Peyer's patch (tissue), 4 donors: ENCODE results near the gene ZNF444. TPM values are rescaled to one million over a fixed set of nuclear protein-coding genes. Genes with fewer than 3 reads are reported as not detected.

Source experiments
- DNase-seq, 3 donors: peaks; one replicate each; pipeline ENCODE4 v3.0.0-alpha.2; 2017 to 2019
- H3K27ac ChIP-seq, 4 donors: fragments of 200-600 bp; sonication (generic); one replicate each; pipeline ENCODE4 v1.5.1; 2016 to 2019
- H3K27me3 ChIP-seq, 2 donors: fragments of 200-600 bp; sonication (generic); one replicate each; pipeline ENCODE4 v1.5.1; 2019
- H3K36me3 ChIP-seq, 3 donors: fragments of 200-600 bp; sonication (generic); one replicate each; pipeline ENCODE4 v1.5.1; 2016 to 2019
- H3K4me1 ChIP-seq, 4 donors: fragments of 200-600 bp; sonication (generic); one replicate each; pipeline ENCODE4 v1.5.1; 2016 to 2019
- H3K4me3 ChIP-seq, 4 donors: fragments of 200-600 bp; sonication (generic); 1 replicate in 3 of 4; 2 replicates in 1 of 4; pipeline ENCODE4 v1.5.1; 2016 to 2019; ENCODE audit warnings: mild to moderate bottlenecking in 1 of 4
- H3K9me3 ChIP-seq, 4 donors: fragments of 200-600 bp; sonication (generic); one replicate each; pipeline ENCODE4 v1.5.1; 2016 to 2019; ENCODE audit warnings: mild to moderate bottlenecking in 1 of 4
- POLR2A ChIP-seq, 2 donors: fragments of 450-650 bp; IDR thresholded peaks; one replicate each; pipeline ENCODE4 v1.5.1; 2017; ENCODE audit warnings: antibody characterized with exemption in 2 of 2, mild to moderate bottlenecking in 2 of 2, moderate library complexity in 2 of 2
- total RNA-seq, 4 donors: library from RNA; depleted of rRNA; stranded (reverse); fragments of >200 nt; gene quantifications; one replicate each; pipeline ENCODE4 v1.1.0, GENCODE V29; 2016
- TF ChIP-seq, protein P1 (sequence below), 6 experiments: fragments of 450-650 bp in 4 of 6; fragments of 200-600 bp in 2 of 6; sonication (generic) in 1 of 6; IDR thresholded peaks; one replicate each; pipeline ENCODE4 v1.5.1; 2017 to 2019; ENCODE audit warnings: antibody characterized with exemption in 6 of 6, mild to moderate bottlenecking in 3 of 6, moderate library complexity in 1 of 6

Gene ZNF444
- total RNA-seq, 4 donors from 2014 or later: 22.1 to 49.9 (median 33.2) TPM

GRCh38 chr19:56106397-56106849, 34.7 kb upstream of the ZNF444 start:
- H3K4me3 ChIP-seq: peak overlapping the region in 1 of 4 donors; percentile 14
- H3K4me1 ChIP-seq: peaks cover 5 to 69% (median 21%) of the 10 kb centered on the region in 4 donors
- TF ChIP-seq, protein P1, sequence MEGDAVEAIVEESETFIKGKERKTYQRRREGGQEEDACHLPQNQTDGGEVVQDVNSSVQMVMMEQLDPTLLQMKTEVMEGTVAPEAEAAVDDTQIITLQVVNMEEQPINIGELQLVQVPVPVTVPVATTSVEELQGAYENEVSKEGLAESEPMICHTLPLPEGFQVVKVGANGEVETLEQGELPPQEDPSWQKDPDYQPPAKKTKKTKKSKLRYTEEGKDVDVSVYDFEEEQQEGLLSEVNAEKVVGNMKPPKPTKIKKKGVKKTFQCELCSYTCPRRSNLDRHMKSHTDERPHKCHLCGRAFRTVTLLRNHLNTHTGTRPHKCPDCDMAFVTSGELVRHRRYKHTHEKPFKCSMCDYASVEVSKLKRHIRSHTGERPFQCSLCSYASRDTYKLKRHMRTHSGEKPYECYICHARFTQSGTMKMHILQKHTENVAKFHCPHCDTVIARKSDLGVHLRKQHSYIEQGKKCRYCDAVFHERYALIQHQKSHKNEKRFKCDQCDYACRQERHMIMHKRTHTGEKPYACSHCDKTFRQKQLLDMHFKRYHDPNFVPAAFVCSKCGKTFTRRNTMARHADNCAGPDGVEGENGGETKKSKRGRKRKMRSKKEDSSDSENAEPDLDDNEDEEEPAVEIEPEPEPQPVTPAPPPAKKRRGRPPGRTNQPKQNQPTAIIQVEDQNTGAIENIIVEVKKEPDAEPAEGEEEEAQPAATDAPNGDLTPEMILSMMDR (IDR thresholded peaks at IDR 0.05): no peak
- no peak for TF ChIP-seq POLR2A (IDR thresholded peaks at IDR 0.05)
- peaks cover 0 to 22% (median 0%) of the 10 kb centered on the region in 3 donors for H3K36me3 ChIP-seq
- H3K9me3 ChIP-seq: no peaks in the 10 kb centered on the region
- H3K27ac ChIP-seq: peak overlapping the region in 2 of 4 donors; percentile 33 to 66
- no peaks in the 10 kb centered on the region for H3K27me3 ChIP-seq
- DNase-seq: peak in 1 of 3 donors; percentile 61

- Histone ChIP-seq H3K27me3 (no peaks in the 10 kb centered on the region), H3K4me1 (peaks cover 9 to 75% (median 26%) of the 10 kb centered on the region in 4 donors), H3K27ac (peak overlapping the region in 1 of 4 donors; percentile 4), H3K4me3 (no peak overlapping the region), H3K9me3 (no peaks in the 10 kb centered on the region), H3K36me3 (peaks cover 0 to 16% (median 0%) of the 10 kb centered on the region in 3 donors)
- no peak for DNase-seq
- TF ChIP-seq, protein P1 (IDR thresholded peaks at IDR 0.05): no peak
- TF ChIP-seq POLR2A (IDR thresholded peaks at IDR 0.05): no peak
Observed at GRCh38 chr19:56106993-56107392, 34.1 kb upstream of the ZNF444 start.

- TF ChIP-seq POLR2A (IDR thresholded peaks at IDR 0.05): no peak
- TF ChIP-seq, protein P1 (IDR thresholded peaks at IDR 0.05): no peak
- DNase-seq: no peak
- Histone ChIP-seq H3K9me3 (no peaks in the 10 kb centered on the region), H3K27ac (peak overlapping the region in 2 of 4 donors; percentile 17 to 34), H3K4me3 (no peak overlapping the region), H3K36me3 (peaks cover 0 to 11% (median 0%) of the 10 kb centered on the region in 3 donors), H3K4me1 (peaks cover 13 to 83% (median 34%) of the 10 kb centered on the region in 4 donors), H3K27me3 (no peaks in the 10 kb centered on the region)
Observed at GRCh38 chr19:56107626-56108351, 33.3 kb upstream of the ZNF444 start.

GRCh38 chr19:56108447-56109195, 32.5 kb upstream of the ZNF444 start:
- H3K36me3 ChIP-seq: peaks cover 0 to 6% (median 0%) of the 10 kb centered on the region in 3 donors
- TF ChIP-seq, protein P1 (IDR thresholded peaks at IDR 0.05): no peak
- TF ChIP-seq POLR2A (IDR thresholded peaks at IDR 0.05): no peak
- DNase-seq: no peak
- no peak overlapping the region for H3K4me3 ChIP-seq
- H3K9me3 ChIP-seq: no peaks in the 10 kb centered on the region
- no peaks in the 10 kb centered on the region for H3K27me3 ChIP-seq
- H3K27ac ChIP-seq: peak overlapping the region in 2 of 4 donors; percentile 10 to 34
- peaks cover 13 to 91% (median 41%) of the 10 kb centered on the region in 4 donors for H3K4me1 ChIP-seq

- H3K36me3 ChIP-seq: peaks cover 0 to 6% (median 0%) of the 10 kb centered on the region in 3 donors
- no peaks in the 10 kb centered on the region for H3K9me3 ChIP-seq
- peaks cover 13 to 97% (median 44%) of the 10 kb centered on the region in 4 donors for H3K4me1 ChIP-seq
- TF ChIP-seq, protein P1 (IDR thresholded peaks at IDR 0.05): no peak
- TF ChIP-seq POLR2A (IDR thresholded peaks at IDR 0.05): no peak
- DNase-seq: no peak
- no peaks in the 10 kb centered on the region for H3K27me3 ChIP-seq
- H3K27ac ChIP-seq: no peak overlapping the region
- no peak overlapping the region for H3K4me3 ChIP-seq
Observed at GRCh38 chr19:56109226-56109625, 31.9 kb upstream of the ZNF444 start.
